Stimulated activated CD8-positive, alpha-beta memory T cell treated with anti-CD3 and anti-CD28 coated beads, Interleukin-2, amount 100 ng/mL, for 48 hours (primary cell): ENCODE measurements around the gene C19orf38.
"Not testable (repeated sequence)": the region's sequence is repeated elsewhere in the genome, so short reads cannot be mapped to it uniquely, and the experiment has no call there.

Source experiments
- DNase-seq, 2 donors: peaks; one replicate each; pipeline ENCODE4 v3.0.0-alpha.2; 2020; ENCODE audit warnings: low read depth in 2 of 2

The C19orf38 gene

DNA sequence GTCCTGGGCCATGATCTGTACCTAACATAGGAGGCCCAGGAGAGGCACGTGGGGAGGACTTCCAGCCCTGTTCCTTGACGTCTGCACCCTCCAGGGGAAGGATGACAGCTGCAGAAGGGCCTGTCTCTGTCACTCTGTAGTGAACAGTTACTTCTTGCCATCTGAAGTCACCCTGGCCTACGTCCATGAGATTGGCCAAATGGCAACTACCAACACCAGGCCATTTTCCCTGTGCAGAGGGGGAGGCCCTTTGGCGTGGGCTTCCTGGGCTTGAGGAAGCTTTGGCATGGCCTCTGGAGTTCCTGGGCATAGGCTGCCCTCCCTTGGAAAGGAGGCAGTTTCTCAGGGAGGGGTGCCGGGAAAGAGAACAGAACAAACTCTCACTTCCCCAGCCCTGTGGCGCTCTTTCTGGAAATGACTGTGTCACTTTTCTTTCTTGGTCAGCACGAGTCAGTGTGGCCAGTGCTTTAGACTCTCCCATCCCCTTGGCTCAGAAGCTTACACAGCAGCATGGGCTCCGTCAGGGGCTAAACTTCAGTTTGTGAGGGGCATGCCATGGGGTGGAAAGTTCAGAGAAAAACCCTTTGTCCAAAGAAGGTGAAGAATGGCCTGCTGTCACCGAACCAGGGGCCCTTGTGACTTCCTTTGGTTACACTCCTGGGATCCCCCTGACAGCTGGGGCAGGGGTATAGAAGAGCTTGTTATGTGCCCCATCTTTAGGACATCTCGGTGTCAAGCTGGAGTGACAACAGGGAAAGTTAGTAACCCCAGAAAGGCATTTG, 28.4 kb downstream of the C19orf38 start:
- peak in 1 of 2 donors; percentile 5 for DNase-seq

DNA sequence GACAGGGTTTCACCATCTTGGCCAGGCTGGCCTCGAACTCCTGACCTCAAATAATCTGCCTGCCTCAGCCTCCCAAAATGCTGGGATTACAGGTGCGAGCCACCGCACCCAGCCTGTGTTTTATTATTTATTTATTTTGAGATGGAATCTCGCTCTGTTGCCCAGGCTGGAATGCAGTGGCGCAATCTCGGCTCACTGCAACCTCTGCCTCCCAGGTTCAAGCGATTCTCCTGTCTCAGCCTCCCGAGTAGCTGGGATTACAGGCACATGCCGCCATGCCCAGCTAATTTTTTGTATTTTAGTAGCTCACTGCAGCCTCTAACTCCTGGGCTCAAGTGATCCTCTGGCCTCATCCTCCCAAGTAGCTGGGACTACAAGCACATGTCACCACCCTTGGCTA, 29.4 kb downstream of the C19orf38 start:
- DNase-seq, result not testable (repeated sequence)

DNA sequence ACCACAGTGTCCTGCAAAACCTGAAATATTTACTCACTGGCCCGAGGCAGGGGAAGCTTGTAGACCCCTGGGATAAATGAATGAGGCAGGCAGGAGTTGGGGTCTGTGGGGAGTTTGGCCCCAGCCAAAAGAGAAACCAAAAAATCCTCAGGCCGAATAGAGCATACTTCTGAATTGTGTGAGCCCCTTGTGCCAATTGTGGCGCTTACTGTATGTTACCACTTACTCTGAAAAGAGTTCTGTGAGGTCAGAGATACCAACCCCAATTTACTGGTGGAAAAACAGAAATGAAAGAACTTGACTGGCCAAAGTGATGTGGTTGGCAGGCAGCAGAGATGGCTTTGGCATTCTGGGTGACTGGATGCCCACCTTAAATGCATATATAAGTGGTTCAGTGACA, 30.0 kb downstream of the C19orf38 start:
- DNase-seq, result no peak

DNA sequence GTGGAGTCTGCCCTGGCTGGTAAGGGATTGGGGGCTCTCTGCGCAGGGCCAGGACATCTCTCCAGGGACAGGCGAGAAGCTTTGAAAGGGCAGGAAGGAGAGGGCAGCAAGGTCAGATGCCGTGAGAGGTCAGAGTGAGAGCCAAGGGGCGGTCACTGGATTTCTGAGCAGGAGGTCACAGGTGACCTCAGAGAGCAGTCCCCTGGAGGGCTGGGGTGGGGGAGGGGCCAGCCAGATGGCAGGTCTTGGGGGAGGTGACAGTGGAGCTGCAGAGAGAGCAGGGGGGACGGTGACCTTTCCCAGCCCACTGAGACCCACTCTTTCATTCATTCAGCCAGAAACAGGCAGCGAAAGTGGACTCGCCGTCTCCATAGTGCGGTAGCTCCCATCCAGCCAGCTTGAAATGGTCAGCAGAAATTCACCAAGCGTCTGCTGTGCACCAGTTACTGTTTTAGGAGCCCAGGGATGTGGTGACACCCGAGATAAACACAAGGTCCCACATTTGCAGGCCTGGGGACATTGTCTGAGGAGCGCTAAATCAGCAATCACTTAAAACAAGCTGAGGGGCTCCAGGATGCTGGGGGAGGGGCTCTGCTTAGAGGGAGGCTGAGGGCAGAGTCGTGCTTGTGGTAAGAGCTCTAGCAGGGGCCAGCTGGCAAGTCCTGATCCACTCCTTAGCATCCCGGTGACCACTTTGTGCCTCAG, 33.3 kb downstream of the C19orf38 start:
- DNase-seq, result no peak

DNA sequence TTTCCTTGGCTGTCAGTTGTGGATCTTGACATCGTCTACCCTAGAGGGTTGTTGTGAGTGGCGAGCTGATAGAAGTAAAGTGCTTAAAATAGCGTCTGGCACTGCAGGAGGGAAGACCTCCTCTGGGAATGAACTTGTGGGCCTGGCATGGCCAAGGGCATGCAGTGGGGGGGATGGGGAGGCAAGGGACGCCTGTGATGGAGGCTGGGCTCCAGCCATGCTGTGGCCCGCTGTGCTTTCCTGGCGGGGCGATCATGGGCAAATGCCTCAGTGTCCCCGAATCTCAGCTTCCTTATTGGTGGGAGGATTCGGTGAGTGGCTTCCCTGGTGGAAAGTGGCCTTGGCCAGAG, 33.9 kb downstream of the C19orf38 start:
- no peak for DNase-seq

DNA sequence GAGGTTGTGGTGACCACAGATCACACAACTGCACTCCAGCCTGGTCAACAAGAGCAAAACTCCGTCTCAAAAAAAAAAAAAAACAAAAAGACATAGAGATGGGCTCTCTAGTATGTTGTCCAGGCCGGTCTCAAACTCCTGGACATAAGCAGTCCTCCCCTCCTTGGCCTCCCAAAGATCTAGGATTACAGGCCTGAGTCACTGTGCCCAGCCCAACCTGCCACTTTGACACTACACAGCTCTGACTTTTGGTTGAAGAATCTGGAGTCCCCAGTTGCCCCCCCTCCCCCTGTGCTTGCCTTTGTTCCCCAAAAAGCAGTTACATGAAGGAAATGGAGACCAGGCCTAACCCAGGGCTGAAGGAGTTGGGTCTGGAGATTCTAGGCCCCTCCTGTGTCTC, 36.1 kb downstream of the C19orf38 start:
- no peak for DNase-seq

DNA sequence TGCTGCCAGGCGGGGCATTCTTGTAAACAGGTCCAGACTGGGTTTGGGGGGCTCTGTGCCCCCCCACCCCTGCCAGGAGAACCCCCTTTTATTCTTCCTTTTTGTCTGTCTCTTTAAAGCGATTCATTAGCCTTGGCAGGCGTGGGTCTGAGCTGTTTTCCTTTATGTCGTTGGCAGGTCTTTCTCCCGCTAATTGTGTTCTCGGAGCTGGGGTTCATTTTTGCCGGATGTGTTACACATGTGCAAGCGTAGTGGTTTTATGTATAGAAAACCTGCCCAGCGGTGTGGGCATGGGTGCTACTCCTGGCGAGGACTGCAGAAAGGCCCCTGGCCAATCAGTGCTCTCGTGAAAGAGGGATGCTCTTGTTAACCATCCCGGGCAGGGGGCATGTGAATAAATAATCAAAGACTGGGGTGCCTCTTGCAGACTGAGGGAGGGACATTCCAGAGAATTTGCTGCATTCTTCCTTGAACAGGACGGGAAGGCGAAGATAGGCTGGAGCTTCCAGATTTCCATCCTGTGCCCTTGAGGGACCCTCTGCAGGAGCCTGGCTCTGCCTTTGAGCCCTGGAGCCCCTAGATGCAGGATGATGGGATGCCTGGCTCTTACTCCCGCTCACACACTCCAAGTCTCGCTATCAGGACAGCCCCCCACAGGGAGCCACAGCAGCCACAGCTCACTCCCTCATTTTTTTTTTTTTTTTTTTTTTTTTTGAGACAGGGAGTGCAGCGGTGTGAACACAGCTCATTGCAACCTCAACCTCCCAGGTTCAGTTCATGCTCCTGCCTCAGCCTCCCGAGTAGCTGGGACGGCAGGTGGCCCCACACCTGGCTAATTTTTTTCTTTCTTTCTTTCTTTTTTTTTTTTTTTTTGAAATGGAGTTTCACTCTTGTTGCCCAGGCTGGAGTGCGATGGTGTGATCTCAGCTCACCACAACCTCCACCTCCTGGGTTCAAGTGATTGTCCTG, 37.3 kb downstream of the C19orf38 start:
- DNase-seq, result no peak

DNA sequence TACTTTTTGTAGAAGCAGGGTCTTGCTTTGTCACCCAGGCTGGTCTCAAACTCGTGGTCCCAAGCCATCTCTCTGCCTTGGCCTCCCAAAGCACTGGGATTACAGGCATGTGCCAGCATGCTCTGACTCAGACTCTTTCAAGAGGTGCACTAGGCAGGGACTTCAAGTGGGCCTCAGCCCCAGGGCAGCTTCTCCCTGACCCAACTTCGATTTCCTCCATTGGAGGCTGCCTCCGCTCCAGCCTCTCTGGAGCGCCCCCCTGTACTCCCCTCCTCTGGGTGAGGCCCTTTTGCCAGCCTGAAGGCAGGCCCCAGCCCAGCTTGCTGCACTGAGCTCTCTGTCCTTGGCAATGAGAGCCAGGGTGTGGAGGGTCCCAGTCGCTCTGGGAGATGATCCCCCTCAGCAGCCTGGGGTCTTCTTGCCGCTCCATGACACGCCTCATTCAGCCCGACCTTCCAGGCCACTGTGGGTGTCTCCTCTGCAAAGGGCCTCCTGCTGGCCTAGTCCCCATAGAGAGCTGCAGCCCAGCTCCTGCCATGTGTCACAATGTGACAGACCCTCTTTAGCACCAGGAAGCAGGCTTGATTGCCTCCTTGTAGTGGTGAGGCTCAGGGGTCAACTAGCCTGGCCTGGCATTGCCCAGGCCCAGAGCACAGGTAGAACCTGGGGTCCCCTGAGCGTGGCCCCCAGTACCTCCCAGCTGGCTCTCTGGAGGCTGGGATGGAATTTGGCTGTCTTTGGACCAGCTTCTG, 39.6 kb downstream of the C19orf38 start:
- no peak for DNase-seq

DNA sequence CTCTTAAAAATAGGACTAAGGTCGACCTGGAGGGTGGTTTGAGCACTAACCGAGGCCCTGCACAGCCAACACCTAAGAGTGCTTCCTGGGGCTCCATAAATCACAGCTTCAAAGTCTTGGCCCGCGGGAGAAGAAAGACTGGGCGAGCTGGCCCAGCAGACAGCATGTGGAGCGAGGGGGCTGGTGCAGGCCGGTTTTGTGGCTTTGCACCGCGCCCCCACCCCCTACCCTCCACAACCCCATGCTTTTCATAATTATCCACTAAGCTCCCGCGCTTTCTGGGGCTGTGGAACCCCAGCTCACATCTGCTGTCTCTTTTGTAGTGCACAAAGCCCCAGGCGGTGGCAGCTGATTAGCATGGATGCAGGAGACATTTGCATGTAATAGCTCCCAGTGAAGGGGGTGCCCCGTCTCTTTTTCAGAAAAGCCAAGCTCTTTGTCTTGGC, 40.2 kb downstream of the C19orf38 start:
- DNase-seq, result no peak

DNA sequence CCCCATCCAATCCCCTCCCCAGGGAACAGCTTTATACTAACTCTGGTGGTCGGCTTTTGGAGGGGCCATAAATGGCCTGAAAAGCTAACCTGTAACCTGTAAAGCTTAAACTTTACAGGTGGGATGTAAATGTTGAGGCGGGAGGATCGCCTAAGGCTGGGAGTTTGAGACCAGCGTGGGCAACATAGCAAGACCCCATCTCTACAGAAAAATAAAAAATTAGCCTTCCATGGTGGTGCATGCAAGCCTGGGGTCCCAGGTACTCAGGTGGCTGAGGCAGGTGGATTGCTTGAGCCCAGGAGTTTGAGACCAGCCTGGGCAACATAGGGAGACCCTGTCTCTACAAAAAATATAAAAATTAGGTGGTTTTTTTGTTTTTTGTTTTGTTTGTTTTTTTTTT, 41.7 kb downstream of the C19orf38 start:
- no peak for DNase-seq

DNA sequence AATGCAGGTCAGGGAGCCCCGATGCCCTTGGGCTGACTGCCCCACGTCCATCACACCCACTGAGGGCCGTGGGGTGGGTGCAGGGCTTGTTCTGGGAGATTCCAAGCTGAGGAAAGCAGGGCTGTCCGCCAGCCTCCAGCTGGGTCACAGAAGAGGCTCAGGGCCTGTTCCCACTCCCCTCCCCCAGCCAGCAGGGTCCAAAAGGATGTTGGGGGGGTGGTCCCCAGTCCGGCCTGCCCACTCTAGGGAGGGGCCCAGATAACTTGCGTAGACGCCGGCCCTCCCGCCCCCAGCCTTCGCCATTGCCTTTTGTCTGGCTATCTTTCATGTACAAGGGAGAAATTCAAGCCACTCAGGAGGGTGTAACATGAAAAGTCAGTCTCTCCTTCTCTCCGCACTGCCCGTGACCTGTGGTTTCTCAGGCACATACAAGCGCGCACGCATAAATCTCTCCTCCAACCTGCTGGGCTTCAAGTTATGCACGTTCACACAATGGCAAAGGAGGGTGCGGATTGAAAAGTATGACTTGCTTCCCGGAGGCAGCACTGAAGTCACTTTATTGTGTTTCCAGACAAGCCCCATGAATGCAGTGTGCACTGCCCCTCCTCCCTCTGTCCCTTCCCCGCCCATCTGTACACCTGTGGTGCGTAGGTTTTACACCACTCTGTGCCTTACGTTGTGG, 43.3 kb downstream of the C19orf38 start:
- no peak for DNase-seq

DNA sequence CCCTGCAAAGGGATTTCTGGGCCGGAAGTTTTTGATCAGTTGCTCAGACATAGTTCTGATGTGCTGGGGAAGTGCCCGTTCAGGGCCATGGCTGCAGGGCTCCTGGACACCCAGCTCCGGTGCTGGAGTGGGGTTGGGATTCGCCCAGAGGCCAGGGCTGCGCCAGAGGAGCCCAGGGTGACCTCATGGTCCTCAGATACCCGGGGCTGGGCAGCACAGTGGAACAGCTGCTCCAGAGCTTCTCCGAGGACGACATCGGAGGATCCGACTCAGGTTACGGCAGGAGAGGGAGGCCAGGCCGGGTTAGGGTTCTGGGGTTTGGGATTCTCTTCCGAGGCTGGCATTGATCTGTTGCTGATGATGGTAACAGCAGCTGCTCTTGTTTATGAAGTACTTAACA, 44.0 kb downstream of the C19orf38 start:
- DNase-seq, result no peak

DNA sequence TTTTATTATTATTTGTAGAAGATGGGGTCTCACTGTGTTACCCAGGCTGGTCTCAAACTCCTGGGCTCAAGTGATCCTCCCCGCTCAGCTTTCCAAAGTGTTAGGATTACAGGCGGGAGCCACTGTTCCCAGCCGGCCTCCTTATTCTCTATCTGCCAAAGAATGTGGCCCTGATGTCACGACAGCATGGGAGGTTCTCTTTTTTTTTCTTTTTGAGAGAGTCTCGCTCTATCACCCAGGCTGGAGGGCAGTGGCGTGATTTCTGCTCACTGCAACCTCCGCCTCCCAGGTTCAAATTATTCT, 46.6 kb downstream of the C19orf38 start:
- no peak for DNase-seq

DNA sequence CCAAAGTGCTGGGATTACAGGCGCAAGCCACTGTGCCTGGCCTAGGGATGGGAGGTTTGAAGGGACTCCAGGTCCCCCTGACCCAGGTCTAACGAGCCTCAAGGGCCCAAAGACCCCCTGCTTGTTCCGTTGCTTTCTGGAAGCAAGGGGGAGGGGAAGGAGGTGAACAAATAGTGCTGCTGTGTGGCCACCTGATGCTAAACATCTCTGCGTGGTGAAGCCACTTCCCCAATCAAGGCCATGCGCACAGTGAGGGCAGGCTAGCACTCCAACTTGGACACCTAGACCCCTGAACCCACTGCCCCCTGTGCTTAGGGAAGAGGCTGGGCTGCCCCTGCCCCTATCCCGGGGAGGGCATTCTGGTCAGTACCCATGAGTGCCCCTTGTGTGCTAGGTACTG, 47.1 kb downstream of the C19orf38 start:
- DNase-seq, result no peak

DNA sequence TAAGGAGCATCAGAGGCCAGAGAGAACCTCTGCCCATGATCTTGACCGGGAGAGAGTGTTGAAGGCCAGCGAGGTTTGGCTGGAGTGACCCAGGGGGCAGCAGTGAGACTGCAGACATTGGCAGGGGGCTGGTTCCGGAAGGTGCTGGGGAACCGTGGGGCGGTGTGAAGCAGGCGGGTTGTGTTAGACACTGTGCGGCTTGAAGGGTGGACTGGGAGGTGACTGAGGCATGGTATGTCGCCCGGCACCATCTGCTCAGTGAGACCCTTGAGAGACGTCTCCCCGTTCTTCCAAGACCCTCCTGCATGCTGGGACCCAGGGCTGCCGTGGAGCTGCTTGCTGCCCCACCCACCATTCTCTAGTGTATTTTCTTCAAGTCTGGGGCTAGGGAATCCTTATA, 47.7 kb downstream of the C19orf38 start:
- no peak for DNase-seq

DNA sequence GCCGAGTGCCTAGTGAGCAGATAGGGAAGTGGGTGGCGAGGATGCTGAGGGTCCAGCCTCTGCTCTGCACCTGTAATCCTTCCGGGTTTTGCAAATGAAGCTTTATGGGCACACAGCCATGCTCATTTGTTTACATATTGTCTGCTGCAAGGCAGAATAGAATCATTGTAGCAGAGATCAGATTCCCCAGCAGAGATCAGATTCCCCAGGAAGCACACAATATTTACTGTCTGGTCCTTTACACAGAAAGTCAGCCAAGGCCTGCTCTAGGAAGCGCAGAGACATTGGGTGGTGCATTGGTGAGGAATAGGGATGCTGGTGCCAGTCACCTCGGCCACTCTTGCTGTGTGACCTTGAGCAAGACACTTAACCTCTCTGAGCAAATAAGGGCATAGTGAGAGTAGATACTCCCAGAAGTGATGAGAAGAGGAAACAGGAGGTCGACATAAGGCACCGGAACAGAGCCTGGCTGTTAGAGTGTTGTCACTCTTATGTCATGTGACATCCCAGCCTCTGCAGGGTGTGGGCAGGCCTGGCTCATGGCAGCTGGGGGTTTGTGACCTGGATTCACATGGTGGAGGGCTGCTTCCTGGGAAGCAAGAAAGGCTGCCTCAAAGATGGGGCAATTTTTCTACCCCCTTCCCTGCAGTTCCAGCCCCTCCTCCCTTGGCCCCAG, 48.8 kb downstream of the C19orf38 start:
- DNase-seq, result no peak

DNA sequence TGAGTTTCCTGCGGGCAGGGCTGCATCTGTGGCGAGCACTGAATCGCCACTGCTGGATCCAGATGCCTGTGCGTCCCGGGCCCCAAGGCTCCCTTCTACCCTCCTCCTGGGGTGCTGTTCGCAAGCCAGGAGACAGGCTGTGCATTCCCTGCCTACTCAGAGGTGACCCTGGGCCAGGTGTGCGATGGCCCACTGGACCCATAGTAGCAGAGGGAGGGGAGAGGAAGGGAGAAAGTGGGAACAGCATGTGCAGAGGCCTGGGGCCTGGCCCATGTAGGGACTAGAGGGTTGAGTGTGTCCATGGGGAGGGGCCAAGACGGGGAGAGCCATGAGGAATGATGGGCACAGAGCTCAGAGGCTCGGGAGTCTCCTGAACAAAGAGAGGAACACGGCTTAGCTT, 50.4 kb downstream of the C19orf38 start:
- DNase-seq, result no peak

DNA sequence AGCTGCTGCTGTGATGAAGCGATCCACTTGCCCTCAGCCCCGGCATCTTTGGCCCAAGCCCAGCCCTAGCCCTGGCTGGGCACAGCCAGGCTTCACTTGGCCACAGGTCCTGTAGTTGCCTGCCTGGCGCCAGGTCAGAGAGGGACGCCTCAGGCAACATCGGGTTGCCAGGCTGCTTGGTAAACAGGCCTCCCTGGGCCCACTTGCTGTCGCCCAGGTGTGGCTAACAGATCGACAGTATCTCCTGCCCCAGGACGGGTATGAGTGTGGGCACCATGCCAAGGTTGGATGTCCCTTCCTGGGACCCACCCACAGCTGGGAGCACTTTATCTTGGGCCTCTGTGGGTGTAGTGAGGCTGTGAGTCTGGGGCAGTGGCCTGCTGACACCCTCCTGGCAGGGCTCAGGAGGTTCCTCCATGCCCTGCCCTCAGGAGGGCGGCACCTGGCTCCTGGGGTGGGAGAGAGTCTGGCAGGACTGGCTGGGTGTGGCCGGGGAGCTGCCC, 51.0 kb downstream of the C19orf38 start:
- no peak for DNase-seq

DNA sequence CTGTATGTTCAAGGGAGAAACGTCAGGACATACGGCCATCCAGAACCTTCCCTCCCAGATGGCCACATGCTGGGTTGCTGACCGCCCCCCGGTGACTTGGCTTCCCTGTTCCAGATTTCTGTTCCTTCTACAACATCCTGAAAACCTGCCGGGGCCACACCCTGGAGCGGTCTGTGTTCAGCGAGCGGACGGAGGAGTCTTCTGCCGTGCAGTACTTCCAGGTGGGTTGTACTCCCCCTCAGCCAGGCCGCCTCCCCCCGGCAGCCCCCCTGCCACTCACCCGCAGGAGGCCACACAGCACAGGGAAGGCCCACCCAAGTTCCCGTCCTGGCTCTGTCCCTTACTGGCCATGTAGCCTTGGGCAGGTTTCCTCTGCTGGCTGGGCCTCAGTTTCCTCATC, 59.7 kb downstream of the C19orf38 start:
- DNase-seq, result no peak

DNA sequence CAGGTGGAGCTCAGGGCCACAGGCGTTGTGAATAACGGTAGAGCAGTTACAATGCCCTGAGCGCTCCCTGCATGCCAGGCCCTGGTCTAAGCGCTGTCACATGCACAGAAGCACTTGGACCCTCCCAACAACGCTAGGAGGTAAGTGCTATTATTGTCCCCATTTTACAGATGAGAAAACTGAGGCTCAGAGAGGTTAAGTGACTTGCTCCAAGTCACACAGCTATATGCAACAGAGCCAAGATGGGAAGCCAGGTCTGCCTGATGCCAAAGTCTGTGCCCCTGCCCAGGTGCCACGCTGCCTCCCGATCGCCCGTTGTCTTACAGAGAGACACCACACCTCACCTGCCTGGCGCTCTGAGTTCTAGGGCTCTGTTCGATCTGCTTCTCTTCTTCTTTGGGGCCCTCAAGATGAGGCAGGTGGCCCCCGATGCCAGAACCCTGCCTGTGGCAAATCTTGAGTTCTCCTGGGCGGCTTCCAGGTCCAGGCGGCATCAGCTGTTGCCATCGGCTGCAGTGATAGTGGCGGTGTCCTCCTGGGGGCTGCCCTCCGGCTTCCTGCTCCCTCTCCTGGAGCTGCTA, 60.3 kb downstream of the C19orf38 start:
- no peak for DNase-seq
